Measurements from ENCODE around the gene LIN7B.

DNA sequence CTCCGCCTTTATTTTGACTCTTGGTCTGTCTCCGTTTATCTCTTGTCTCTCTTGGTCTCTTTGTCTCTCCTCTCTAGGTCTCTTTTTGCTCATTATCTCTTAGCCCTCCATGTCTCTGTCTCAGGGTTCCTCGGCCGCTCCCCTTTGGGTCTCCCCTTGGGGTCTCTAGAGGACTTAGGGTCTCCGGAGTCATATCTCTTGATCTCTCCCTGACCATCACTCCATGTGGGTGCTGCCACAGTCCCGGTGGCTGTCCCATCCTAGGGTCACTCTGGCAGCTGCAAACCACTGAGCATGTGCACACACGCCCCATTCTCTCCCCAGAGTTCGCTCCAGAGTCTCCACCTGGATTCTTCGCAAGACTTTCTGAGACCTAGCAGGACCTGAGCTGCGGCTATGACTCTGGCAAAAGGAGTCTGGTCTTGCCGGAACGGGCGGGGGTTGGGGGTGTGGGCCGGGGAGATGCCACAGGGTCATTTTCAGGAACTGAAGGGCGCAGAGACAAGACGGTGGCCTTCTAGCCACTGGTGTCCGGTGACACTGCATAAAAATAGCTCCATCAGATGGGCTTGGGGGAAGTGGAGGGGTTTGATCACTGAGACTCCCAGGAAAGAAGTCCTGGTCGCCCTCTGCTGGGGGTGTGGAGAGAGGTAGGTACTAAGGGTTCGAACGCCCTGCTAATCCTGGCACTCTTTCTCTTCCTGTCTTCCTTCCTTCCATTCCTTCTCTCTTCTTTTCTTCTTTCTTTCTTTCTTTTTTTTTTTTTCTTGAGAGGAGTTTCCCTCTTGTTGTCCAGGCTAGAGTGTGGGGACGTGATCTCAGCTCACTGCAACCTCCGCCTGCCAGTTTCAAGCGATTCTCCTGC, 40.4 kb upstream of the LIN7B start:
- TF ChIP-seq, protein P1, sequence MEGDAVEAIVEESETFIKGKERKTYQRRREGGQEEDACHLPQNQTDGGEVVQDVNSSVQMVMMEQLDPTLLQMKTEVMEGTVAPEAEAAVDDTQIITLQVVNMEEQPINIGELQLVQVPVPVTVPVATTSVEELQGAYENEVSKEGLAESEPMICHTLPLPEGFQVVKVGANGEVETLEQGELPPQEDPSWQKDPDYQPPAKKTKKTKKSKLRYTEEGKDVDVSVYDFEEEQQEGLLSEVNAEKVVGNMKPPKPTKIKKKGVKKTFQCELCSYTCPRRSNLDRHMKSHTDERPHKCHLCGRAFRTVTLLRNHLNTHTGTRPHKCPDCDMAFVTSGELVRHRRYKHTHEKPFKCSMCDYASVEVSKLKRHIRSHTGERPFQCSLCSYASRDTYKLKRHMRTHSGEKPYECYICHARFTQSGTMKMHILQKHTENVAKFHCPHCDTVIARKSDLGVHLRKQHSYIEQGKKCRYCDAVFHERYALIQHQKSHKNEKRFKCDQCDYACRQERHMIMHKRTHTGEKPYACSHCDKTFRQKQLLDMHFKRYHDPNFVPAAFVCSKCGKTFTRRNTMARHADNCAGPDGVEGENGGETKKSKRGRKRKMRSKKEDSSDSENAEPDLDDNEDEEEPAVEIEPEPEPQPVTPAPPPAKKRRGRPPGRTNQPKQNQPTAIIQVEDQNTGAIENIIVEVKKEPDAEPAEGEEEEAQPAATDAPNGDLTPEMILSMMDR (IDR thresholded peaks at IDR 0.05), result no peak
- no peak for TF ChIP-seq POLR2AphosphoS5 (IDR thresholded peaks at IDR 0.05)

Measured in gastroesophageal sphincter (tissue), 3 donors.